GM12874 (cell line): ENCODE measurements around the gene FAF1.

Source experiments
- TF ChIP-seq, protein P1 (sequence below): IDR thresholded peaks from 2 replicates; pipeline ENCODE4 v1.5.1; 2011; ENCODE audit warnings: low read depth, mild to moderate bottlenecking, control low read depth, low read length, moderate library complexity; ENCODE audit not compliant: insufficient read depth

FAF1 gene

DNA sequence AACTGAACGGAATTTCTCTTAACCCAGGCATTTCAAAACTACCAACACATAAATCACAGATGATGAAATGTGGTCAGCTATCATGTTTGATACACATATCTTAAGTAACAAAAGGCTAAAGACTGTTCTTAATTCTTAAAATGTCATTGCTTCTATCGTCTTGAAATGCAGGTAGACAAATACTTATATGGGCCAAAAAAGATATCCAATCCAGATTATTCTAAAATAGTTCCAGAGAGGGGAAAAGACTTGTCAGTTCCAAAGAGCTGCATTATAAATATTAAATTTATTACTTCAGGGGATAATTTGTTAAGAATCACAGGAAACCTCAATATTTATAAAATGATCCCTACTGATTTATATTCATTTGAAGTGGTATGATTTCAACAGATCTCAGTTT is 259.4 kb downstream of the FAF1 start:
- TF ChIP-seq, protein P1, sequence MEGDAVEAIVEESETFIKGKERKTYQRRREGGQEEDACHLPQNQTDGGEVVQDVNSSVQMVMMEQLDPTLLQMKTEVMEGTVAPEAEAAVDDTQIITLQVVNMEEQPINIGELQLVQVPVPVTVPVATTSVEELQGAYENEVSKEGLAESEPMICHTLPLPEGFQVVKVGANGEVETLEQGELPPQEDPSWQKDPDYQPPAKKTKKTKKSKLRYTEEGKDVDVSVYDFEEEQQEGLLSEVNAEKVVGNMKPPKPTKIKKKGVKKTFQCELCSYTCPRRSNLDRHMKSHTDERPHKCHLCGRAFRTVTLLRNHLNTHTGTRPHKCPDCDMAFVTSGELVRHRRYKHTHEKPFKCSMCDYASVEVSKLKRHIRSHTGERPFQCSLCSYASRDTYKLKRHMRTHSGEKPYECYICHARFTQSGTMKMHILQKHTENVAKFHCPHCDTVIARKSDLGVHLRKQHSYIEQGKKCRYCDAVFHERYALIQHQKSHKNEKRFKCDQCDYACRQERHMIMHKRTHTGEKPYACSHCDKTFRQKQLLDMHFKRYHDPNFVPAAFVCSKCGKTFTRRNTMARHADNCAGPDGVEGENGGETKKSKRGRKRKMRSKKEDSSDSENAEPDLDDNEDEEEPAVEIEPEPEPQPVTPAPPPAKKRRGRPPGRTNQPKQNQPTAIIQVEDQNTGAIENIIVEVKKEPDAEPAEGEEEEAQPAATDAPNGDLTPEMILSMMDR = no peak

DNA sequence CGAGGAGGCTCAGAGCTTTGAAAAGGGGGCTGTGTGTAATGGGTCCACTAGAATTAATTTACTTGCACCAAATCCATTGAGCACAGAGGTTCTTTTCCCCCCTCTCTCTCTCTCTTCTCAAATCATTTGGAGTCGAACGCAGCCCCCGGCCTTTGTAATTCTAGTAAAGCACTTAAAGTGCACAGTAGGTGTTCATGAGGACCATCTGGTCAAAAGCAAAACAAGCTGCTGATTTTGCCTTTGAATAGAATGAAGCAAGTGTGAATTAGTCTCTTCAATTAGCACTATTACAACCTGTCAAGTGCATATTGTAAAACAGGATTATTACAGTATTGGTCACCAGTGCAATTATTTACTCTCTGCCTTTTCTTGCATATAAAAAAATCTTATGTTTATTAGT is 259.9 kb downstream of the FAF1 start:
- TF ChIP-seq, protein P1 = no peak

DNA sequence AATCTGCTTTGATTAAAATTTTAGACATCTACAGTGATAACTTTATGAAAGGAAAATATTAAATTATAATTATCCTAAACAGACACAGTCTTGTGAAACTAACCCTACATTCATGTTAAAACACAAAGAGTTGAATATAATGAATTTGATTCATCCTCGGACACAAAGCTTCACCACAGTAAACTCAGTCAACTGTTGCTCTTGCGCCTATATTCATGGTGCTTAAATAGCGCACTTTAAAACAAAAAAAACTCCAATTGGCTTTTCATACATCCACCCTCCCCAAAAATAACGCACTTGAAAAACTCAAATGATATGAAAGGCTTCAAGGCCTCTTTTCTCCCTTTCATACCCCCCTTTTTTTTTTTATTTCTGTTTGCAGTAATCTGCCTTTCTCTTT is 260.3 kb downstream of the FAF1 start:
- TF ChIP-seq, protein P1 = no peak

GRCh38 chr1:50697440-50698421 is 262.3 kb downstream of the FAF1 start:
- TF ChIP-seq, protein P1 = no peak

GRCh38 chr1:50693829-50694228 is 266.2 kb downstream of the FAF1 start:
- TF ChIP-seq, protein P1 = no peak

- TF ChIP-seq, protein P1 = no peak
These were observed 275.9 kb downstream of the FAF1 start for GRCh38 chr1:50684185-50684584.

DNA sequence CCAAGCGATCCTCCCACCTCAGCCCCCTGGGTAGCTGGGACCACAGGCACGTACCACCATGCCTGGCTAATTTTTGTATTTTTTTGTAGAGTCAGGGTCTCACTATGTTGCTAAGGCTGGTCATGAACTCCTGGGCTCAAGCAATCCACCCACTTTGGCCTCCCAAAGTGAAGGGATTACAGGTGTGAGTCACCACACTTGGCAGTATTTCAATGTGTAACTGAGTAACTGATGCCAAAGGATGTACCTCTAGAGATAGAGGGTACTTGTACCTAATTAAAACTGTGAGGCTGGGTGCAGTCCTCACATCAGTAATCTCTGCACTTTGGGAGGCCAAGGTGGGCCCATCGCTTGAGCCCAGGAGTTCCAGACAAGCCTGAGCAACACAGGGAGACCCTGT is 278.1 kb downstream of the FAF1 start:
- TF ChIP-seq, protein P1 = no peak
